ENCODE measurements around the gene TIMM50.

- TF ChIP-seq CTCF (IDR thresholded peaks at IDR 0.05; ENCODE audit: low read depth, low read length) (no peak), EZH2phosphoT487 (IDR thresholded peaks at IDR 0.05; ENCODE audit: low read depth) (no peak)
These were observed 59.7 kb downstream of the TIMM50 start for GRCh38 chr19:39540333-39540673.

Data from OCI-LY3 (cell line).